HG03139 (cell line): ENCODE measurements around the gene COL4A1.

Experiments
- ATAC-seq: cut with Tn5 transposase; IDR thresholded peaks from one replicate; pipeline ENCODE4 v1.9.1; 2021; ENCODE audit not compliant: unreplicated experiment

The COL4A1 gene

DNA sequence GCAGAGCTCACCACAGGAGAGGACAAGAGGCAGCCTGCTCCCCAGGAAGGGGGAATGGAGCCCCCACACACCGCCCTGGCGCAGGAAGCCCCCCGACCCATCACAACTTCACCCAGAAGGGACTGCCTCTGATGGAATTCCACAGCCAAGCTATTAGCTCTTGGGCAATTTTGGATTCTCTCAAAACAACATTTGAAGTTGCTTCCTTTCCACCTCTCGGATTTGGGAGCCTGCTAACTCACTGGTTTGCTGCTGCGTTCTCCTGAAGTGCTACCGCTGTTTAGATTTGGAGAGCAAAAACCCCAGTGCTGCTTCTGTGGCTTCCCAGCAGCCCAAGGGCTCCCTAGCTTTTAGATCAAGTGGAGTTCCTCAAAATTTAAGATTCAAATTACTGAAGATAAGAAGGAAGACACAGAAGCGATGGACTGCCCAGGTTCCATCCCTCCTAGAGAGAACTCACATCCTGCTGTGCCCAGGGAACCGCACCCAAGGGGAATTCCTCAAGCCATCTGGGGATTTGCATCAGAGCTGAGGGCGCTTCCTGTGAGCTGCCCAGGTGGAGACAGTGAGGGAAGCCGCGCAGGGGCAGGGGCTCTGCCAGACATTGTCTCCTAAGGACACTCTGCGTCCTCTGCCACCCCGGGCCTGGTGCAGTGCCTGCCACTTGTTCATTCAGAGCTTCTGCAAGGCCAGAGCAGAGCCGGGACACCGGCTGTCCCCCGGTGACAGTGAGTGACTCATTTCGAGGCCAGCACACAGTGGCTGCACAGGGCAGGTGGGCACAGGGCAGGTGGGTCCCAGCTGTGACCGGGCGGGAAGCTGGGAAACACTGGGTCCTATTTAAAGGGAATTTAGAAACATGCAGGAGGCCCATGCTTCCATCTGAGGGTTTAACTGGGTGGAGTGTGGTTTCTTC lies 45.5 kb downstream of the COL4A1 start:
- no peak for ATAC-seq

DNA sequence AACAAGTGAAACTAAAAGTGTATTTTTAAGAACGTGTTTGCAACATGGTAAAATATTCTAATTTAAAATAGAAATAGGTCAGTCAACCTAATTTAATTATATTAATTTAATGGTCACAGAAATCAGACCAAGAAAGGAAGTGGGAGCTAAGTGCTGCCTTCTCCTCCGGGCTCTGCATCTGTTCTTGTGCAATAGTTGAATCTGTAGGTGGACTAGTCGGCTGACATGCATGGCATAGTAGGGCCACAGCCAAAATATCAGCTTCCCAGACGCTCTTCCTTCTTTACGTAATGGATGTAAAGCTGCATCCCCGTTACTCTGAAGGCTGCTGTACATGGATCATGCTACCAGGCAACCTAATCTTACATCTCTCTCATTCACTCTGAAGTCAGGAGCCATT lies 47.3 kb downstream of the COL4A1 start:
- ATAC-seq = no peak

DNA sequence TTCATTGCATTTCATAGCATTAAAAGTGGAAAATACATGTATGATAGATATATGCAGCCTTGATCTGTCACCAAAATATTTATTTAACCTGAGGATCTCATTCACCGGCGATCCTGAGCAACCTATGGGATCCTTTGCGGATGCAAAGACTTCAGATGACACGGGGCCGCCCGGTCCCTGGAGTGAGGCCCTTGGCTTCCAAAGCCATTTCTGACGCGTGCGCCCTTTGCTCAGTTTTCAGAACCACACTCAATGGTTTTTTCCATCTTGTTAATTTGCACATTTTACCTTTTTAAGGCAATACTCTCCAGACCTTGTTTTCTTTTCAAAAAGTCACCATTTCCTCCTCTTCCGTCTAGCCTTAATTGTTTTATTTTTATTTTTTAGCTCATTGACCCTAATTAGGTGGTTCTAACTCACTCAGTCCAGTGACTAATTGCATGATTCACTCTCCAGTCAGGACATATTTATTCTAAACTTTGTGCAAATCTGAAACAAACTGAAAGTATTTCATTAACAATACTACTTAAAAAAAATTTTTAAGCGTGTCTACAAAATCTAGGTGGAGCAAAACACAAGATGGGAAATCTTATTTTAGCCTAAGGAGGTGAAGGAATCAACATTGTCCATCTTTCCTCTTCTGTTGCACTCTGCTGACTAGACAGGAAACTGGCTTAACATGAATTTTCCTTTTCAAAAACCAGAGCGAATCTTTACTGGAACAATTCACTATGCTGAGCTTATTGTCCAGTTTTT lies 47.9 kb downstream of the COL4A1 start:
- ATAC-seq = no peak

DNA sequence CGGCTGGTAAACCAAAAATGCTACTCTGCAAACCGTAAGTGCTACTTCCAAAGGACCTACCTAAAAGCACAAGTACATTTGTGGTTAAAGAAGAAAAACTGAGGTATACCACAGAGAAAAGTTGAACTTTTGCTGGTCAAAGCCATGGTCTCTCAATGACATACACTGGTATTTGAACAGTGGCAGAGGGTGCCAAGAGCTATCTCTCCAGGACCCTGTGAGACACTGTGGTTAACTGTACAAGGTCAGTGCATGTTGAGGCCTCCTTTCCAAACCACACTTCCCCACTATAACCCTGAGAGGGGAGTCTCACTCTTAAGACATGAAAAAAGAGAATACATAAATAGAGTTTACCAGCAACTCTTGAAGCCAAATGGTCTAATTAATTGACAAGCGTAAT lies 49.5 kb downstream of the COL4A1 start:
- no peak for ATAC-seq

DNA sequence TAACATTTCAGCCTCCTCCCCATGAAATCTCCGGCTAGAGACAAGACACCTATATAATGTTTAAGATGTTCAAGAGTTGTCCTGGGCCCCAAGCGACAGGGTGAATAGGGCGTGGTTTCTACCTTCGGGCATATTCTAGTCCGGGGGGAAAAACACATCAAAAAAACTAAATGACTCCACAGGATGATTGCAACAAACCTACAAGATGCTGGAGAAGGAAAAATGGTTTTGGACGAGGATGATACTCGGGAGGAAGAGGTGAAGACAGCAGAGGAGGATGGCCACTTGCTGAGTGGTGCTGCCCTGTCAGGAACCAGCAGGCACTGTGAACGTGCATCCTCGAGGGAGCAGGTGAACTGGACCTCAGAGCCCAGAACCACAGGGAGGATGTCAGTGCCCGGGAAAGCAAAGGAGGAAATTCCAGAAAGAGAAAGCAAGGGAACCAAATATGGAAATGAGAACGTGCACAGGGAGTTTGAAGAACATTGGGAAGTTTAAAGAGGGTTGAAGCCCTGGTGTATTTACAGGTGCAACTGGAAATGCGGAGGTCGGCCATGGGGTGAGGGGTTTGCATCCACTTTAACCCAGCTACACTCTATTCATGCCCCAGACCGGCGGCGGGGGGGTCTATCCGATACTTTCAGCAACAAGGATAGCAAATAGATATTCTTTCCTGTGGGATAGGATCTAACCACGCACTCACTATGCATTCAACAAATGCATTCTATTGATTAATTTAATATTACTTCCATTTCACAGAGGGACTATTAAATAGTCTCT lies 50.6 kb downstream of the COL4A1 start:
- ATAC-seq = no peak

DNA sequence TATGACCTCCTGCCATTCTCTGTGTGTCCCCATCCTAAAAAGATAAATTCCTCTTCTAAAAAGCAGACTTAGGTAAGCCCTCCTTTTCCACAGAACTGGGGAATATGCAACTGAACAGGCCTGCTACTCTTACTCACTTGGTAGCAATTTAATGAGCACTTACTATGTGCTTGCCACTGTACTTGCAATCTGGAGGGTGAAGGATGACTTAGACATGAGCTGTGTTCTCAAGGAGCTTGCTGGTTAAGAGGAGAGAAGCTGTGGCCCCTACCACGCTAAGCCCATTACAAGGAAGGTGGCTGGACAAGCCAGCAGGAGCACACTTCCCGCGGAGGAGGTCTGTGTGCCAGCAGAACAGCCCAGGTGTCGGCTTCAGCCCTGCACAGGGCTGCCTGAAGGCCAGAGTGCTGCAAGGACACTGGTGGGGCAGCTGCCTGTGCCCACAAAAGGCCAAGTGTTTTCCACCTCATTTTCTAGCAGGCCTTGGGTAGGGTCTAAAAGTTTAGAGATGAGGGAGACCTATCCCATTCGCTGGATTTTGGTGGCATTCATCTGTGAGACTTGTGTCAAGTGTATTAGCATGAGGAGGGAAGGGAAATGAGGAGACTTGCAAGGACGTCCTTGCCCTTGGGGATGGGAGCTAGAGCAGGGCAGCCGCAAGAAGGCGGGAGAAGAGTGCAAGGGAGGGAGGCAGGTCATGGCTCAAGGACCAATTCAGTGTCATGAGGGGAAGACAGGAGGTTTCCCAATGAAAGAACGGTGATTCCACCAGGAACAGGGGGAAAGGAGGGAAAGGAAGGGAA lies 52.0 kb downstream of the COL4A1 start:
- ATAC-seq = no peak

DNA sequence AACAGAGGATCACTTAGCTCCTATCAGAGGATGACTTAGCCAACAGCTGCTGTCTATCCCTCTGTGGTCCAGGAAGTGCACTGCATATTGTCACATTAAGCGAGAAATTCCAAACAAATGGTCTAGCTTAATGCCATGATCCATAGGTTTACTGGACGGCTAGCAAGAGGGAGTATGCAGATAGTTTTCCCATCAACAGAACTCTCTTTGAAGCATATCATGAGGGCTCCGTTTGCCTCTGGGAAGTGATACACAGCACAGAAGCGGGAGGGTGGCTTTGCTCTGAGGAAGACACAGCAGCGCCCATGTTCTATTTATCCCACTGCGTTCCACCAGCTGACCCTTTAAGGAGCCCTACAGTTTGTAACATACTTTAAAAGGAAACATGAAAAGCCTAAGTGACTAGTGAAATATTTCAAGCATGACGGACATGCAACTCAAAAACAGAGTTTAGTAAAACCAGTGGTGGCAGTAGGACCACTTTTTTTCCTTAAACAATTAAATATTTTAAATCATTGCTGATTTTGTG lies 52.7 kb downstream of the COL4A1 start:
- no peak for ATAC-seq

DNA sequence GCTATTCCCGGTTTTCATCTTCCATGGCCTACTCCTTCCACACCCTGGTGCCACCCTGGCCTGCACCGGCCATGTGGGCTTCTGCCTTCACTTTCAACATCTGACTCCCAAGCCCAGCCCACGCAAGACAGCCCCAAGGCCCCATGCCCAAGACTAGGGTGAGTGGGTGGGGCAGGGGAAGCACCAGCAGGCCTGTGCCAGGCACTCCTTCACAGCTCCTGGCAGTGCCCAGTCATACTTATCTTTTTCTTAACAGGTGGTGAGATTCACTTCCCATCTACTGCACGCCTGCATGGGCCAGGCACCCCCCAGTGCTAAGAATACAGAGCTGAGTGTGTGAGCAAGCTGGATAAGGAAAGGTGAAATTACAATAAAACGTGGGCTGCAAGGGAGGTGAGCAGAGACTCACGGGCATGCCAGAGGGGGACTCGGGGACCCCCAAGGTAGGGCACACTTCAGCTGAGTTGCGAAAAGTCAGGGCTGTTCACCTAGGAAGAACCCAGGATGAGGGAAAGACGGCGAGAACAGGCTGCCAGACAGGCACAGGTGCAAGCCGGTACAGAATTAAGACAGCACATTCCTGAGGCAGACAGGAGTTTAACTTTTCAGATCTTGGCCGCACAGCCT lies 55.7 kb downstream of the COL4A1 start:
- no peak for ATAC-seq

DNA sequence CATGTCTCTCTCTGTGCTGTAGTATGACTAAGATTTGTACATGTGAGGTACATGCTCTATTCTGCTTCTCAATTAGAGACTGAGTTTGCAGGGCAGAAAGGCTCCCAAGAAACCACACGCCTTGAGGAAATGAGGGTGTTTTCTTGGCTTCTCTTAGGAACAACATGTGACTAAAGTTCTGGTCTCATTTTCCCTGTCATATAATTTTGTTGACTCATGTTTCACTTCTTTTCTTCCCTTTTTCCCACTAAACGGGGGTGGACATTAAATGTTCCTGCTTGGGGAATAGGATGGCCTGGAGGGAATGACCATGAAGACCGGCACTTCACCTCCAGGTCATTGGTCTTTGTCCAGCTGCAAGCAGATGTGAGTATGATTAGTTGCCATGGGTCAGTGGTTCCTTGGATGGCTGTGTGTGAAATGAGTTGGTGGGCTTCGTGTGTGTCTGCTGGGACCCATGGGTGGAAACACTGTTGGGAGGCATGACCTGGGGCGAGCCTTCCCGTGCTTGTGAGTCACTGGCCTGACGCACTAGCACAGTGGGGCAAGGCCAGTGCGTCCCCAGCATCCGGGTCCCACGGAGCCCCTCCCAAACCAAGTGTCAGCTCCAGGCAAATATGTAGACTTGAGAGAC lies 56.6 kb downstream of the COL4A1 start:
- no peak for ATAC-seq

DNA sequence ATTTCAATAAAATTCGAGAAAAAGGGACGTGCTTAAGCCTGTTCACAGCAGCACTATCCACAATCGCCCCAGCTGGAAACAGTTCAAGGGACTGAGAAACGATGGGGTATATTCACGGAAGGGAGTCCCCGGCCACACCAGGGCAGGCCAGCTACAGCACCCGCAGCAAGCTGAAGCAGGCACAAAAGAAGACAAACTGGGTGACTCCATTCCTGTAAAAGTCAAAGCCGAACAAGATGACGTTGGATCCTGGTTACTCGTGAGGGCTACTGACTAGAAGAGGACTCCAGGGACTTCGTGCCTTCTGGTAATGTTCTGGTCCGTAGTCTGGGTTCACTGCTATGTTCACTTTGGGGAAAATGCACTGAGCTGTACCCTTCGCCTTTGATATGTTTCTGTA lies 57.6 kb downstream of the COL4A1 start:
- ATAC-seq = no peak

DNA sequence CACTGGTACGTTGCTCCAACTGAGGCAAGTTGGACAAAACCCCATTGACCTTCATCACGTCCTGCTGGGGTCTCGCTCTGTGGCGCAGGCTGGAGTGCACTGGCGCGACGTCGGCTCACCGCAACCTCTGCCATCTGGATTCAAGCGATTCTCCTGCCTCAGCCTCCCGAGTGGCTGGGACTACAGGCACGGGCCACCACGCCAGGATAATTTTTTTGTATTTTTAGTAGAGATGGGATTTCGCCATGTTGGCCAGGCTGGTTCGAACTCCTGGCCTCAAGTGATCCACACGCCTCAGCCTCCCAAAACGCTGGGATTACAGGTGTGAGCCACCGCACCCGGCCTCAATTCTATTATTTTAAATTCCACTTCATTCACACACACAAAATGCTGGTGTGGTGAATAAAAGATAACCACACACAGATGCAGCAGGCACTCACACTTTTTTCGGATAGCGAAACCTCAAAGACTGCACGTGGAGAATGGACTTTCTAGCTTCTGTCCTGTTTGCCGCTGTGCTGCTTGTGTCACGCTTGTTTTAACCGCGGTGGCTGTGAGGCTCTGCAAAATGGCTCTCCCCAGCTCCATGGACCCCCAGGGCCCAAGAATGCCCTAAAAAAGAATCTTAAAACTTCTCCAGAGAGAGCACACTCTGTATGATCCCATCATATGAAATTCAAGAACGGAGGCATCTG lies 58.4 kb downstream of the COL4A1 start:
- no peak for ATAC-seq

DNA sequence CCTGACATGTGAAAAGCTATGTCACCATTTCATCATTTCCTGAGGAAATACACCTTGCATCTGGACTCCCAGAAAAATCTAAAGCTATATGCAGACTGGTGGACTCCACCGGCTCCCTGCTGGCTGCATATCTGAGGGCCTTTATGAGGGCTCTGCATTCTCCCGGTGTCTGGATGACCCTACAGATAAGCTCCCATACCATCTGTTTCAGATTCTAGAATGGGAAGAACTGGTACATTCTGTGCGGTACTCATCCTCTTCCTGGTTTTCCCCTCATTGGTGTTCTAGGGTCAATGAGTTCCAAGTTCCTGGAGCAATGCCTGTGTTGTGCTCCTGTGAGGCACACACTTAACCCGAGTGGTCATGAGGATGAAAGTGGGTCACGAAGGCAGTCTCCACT lies 60.4 kb downstream of the COL4A1 start:
- no peak for ATAC-seq

DNA sequence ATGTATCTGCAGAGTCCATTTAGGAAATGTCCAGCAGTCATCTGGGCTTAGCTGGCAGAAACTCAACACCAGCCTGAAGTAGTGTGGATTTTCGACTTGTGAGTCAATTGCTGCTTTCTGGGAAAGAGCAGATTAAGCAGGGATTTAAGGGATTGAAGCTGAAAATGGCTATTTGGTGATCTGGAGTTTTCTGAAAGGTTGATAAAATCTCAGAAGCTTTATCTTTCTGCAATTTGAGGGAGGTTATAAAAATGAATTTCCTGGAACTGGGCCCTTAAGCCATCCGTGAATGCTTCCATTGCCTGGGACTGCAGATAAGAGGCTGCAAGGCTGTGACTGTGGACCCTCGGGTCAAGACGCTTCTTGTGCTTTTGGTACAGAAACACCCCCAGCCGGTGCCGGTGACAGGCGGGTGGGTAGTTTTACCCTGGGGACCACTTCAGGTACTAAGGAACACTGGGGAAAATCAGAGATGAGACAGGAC lies 61.5 kb downstream of the COL4A1 start:
- ATAC-seq = no peak

DNA sequence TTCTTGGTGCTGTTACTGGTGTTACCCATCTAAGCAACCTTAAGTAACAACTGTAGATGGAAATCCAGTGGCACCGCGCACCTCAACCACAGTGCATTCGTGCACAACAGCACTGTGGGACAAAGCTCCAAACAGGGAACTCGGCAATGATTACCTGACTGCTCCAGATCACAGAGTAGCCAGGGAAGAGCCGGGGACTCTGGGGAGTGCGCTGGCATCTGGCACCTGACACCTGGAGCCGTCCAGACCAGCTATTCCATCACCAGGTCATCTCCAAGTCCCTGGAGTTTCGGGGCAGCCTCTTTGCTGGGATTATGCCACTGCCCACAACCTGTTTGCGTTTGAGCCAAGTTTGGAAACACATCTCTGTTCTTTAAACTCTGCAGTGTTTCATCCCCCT lies 62.0 kb downstream of the COL4A1 start:
- ATAC-seq = no peak

DNA sequence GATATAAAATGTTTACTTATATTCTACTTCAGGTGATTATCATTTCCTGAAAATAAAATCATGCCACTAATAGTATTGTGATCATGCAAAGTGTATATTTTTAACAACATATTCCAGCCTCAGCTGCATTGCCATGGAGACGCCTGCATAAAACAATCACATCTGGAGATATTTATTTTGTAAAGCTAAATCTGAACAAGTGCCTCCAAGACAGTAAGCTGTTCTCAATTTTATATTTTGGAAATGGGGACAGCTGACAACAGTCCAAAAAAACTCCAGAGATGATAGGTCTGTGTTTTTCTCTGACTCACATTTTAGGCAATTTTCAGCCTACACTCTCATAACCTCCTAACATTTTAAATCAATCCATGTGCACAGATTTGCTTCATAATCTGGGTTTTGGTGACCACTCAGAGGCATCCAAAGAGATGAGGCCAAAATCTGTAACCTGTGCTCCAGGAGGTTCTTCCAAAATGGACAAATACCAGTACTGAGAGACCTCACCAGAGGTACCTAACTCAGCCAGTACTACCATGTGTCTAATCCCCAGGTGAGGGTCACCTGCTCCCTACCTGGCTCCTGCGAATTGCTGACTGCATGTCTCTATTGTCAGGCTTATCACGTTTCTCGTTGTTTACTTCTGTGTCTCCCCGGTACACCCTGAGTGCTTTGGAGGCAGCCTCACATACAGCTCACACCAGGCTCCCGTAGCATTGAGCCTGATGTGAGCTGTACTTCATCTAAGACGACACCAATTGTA lies 62.7 kb downstream of the COL4A1 start:
- ATAC-seq = no peak

DNA sequence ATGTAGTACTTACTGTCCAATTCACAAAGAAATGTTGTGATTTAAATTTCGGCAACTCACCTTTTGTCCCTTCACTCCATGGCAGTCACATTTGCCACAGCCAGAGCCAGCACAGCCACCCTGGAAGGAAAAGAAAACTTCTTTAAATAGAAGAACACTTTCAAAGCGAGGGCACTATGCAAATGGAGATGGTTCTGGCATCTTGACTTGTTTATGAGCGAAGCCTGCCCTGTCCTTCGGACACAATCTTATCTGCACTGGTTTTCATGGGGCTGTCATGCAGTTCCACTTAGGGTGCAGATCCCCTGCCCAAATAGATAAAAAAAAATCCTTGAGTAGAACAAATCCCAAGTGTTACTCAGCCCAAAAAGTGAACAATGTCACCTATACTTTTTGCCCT lies 64.3 kb downstream of the COL4A1 start:
- no peak for ATAC-seq

DNA sequence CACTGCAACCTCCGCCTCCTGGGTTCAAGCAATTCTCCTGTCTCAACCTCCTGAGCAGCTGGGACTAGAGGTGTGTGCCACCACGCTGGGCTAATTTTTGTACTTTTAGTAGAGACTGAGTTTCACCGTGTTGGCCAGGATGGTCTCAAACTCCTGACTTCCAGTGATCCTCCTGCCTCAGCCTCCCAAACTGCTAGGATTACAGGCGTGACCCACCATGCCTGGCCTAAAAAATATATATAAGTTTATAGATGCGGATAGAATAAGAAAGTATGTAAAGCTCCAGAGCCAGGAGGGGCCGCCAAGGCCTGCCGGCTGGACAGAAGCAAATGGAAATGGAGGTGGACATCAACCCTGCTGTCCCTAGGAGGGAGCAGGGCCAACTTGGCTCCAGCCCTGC lies 66.0 kb downstream of the COL4A1 start:
- no peak for ATAC-seq

DNA sequence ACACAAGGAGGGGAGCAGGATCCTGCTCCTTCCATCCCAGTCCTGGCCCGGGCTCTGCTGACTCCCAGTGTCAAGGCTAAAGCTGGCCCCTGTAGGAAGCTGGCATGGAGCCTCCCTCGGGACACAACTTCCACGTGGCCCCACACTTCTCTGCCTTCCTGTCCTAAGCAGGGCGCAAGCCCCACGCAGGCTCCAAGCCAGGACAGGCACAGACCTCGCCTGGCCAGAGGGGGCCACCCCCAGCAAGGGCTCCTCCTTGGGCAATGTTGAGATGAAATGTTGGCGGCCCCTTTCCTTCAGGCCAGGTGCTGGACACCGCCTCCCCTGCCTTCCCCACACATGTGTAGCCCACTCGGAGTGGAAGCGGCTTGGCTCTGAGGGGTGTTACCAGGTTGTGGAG lies 66.6 kb downstream of the COL4A1 start:
- no peak for ATAC-seq
